ENCODE measurements around the gene INPP5A.
"Not testable (repeated sequence)": the region's sequence is repeated elsewhere in the genome, so short reads cannot be mapped to it uniquely, and the experiment has no call there.

INPP5A gene

GRCh38 chr10:132665946-132666704 lies 128.5 kb downstream of the INPP5A start:
- DNase-seq: peak; percentile 98

- peak; percentile 18 for DNase-seq
Observed at GRCh38 chr10:132666705-132667341, 129.2 kb downstream of the INPP5A start.

GRCh38 chr10:132667342-132668047 lies 129.9 kb downstream of the INPP5A start:
- DNase-seq: peak; percentile 69

GRCh38 chr10:132668048-132668394 lies 130.4 kb downstream of the INPP5A start:
- no peak for DNase-seq

- no peak for DNase-seq
Observed at GRCh38 chr10:132669208-132669861, 131.7 kb downstream of the INPP5A start.

GRCh38 chr10:132670546-132671227 lies 133.1 kb downstream of the INPP5A start:
- peak; percentile 64 for DNase-seq

- DNase-seq: no peak
Observed at GRCh38 chr10:132671228-132672154, 133.9 kb downstream of the INPP5A start.

GRCh38 chr10:132673746-132674145 lies 136.2 kb downstream of the INPP5A start:
- not testable (repeated sequence) for DNase-seq

GRCh38 chr10:132674311-132674710 lies 136.7 kb downstream of the INPP5A start:
- DNase-seq: no peak

GRCh38 chr10:132675031-132675740 lies 137.6 kb downstream of the INPP5A start:
- DNase-seq: no peak

- no peak for DNase-seq
Observed at GRCh38 chr10:132676193-132676891, 138.8 kb downstream of the INPP5A start.

GRCh38 chr10:132677096-132677472 lies 139.5 kb downstream of the INPP5A start:
- DNase-seq: no peak

- DNase-seq: no peak
Observed at GRCh38 chr10:132677473-132678227, 140.1 kb downstream of the INPP5A start.

GRCh38 chr10:132678436-132679216 lies 141.0 kb downstream of the INPP5A start:
- no peak for DNase-seq

- DNase-seq: no peak
Observed at GRCh38 chr10:132679217-132679595, 141.6 kb downstream of the INPP5A start.

GRCh38 chr10:132679640-132680039 lies 142.1 kb downstream of the INPP5A start:
- DNase-seq: no peak

- not testable (repeated sequence) for DNase-seq
Observed at GRCh38 chr10:132680741-132681140, 143.2 kb downstream of the INPP5A start.

- DNase-seq: no peak
Observed at GRCh38 chr10:132681858-132682755, 144.5 kb downstream of the INPP5A start.
